K562 treated with DMSO at 1 percent for 48 hours (cell line): Measurements from ENCODE around the gene RPP25L. TPM values are rescaled to one million over a fixed set of nuclear protein-coding genes. Genes with fewer than 3 reads are reported as not detected.

Experiments used
- total RNA-seq: library from RNA; unstranded; fragments of 300-600 nt; gene quantifications from 2 replicates; pipeline ENCODE4 v1.2.3, GENCODE V29; 2022; ENCODE audit warnings: low replicate concordance; ENCODE audit errors: extremely low read depth

The RPP25L gene
- total RNA-seq = not detected in 2 replicates

GRCh38 chr9:34611811-34612787 lies at the start of gene RPP25L:
RPP25L (minus strand) TSS chr9:34612097; CDS start chr9:34611296, 801 bp downstream.

DNA sequence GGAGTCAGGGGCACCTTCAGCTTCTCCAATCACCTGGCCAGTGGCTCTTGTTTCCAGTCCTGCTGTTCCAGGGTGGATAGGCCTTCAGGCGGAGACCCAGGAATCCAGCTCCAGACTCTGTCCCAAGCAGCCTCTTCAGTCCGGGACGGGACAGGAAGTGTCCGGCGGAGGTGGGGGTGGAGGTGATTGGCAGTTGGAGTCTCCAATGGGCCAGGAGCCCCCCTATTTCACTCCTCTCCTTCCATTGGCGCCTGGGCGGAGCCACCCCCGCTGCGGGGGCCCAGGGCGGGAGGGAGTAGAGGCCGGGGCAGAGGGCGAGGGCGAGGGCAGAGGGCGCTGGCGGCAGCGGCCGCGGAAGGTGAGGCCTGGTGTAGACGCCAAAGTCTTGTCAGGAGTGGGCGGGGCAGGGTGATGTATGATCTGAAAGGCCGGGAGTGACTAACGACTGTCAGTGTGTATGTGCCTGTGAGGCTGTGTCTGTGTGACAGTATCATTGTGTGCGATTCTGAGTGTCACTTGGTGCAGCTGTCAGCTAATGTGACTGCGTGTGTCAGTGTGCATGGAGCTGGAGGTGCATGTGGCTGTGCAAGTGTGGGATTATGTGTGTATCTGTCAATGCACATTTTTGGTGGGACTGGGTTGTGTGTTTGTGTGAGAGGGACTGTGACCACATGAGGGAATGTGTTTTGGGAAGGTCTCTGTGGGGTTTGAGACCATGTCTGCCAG lies 40.1 kb upstream of the RPP25L start, which contains the start of gene IL11RA:
Gene IL11RA (plus strand): TSS at position 310 of the 726 bp plus-strand sequence. CDS start 3,033 bp downstream, outside the sequence.

DNA sequence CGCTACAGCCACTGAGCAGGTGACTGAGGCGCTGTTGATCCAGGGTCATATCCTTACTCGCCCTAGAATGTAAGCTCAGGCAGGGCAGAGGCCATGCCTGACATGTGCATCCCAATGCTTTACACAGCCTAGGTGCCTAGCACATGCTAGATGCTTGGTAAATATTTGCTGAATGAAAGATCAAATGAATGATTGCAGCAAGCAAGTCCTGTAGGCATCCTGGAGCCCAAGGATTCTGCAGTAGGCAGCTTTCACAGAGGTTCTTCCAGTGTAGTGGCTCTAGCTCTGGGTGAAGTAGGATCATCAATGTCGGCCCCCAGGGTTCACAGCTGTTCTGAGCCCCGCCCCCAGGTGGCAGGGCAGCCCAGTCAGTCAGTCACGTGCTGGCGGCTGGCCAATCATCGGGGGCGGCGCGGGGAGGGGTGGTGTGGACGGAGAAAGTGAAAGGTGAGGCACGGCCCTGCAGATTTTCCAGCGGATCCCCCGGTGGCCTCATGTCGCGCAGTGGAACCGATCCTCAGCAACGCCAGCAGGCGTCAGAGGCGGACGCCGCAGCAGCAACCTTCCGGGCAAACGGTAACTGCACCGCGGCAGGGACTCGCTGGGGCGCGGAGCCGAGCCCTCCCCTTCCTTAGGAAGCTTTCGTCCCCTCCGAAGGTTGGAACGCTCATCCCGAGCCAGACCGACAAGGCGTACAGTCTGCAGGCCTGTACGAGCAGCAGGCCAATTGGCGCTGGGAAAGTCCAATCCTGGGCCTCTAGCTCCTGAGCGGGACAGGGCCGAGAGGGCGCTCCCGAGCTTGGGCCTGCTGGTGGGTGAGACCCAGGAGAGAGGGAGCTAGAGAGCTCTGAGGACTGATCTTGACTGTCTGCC lies 34.5 kb upstream of the RPP25L start, which contains the start of gene GALT:
Gene GALT (plus strand): TSS at position 465 of the 873 bp plus-strand sequence. CDS start 30 bp downstream, at position 495.

GRCh38 chr9:34637356-34638137 lies 25.6 kb upstream of the RPP25L start, which contains the start of gene SIGMAR1:
SIGMAR1 (minus strand) TSS chr9:34637787; CDS start chr9:34637697, 90 bp downstream.

DNA sequence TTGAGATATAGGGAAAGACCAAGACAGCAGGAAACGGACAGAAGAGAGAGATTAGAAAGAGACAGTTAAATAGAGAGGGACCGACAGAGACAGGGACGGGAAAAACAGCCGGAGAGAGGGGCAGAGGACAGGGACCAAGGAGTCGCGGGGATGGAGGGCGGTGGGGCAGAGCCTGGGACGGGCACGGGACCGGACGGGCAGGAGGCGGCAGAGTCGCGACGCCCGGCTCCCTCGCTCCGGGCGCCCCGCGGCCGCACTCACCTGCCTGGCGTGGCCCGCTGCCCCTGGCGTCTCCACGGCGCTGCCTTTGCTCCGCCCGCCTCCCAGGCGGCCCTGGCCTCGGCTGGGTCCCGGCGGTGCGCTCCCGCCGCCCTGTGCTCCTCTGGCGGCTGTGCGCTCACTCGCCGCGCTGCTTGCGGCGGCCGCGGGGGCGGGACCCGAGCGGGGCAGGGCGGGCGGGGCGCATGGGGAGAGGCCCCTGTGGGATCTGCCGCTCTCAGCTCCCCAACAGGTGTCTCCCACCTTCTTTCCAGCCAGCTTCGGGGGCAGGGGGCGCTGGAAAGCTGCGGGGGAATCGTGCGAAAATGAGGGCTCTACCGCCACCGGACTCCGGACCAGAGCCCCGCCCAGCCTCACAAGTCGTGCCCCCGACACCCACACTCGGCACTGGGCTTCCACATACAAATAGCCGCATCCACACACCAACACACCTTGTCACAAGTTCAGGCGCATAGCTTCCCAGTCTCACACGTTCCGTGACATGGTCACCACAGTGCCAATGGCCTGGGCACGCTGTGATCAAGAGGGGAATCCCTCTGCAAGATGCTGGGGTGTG lies 17.0 kb upstream of the RPP25L start, which contains the start of gene ARID3C:
Gene ARID3C (minus strand): TSS at position 411 of the 835 bp plus-strand sequence. CDS start 1,052 bp downstream, outside the sequence.

GRCh38 chr9:34620061-34620994 lies 8.4 kb upstream of the RPP25L start, which contains the start of gene DCTN3:
DCTN3 (minus strand) TSS chr9:34620495; CDS start chr9:34620464, 31 bp downstream.

DNA sequence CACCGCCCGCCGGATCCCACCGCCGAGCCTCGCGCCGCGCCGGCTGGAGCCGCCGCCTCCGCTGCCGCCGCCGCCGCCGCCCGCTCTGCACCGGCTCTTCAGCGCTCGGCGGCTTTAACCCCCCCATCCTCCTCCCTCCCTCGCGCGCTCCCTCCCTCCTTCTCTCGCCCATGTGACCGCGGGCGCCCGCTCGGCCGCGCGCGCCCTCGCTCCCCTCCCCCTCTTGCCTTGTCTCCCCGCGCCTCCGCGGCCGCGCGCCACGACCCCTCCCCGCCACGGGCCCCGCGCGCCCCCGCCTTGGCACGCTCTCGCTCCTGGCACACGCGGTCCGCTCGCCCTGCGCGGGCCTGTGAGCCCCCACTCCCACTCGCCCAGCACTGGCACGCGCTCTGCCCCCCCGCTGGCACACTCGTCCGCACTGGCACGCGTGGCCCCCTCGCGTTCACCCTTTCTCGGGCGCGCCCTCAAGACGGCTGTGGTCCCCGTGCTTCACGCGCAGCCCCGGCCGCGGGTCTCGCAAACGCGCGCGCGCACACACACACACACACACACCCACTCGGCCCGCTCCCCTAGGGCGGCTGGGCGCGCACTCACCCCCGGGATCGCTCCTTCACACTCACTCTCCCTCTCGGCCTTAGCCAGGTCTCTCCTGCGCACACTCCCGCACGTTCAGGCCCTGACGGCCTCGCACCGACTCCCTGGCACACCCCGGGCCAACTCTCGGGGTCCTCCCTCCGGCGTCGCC lies 22.1 kb downstream of the RPP25L start, which contains the start of gene CNTFR:
Gene CNTFR (minus strand): TSS at position 89 of the 745 bp plus-strand sequence. CDS start 20,743 bp downstream, outside the sequence.

Other genes with a start within 250 kb of the RPP25L start
- not detected in 2 replicates for gene MYORG, start 235.2 kb downstream of the RPP25L start, total RNA-seq
- not detected in 2 replicates for gene FAM219A, start 153.5 kb downstream of the RPP25L start, total RNA-seq
- gene DNAI1, start 153.3 kb downstream of the RPP25L start, total RNA-seq = not detected in 2 replicates
- gene ENHO, start 89.1 kb downstream of the RPP25L start, total RNA-seq = not detected in 2 replicates
- gene CNTFR, start 22.4 kb downstream of the RPP25L start, total RNA-seq = not detected in 2 replicates
- gene DCTN3, start 8.4 kb upstream of the RPP25L start, total RNA-seq = 727 TPM in 1 of 2 replicates, not detected in the other
- not detected in 2 replicates for gene ARID3C, start 17.0 kb upstream of the RPP25L start, total RNA-seq
- not detected in 2 replicates for gene SIGMAR1, start 25.7 kb upstream of the RPP25L start, total RNA-seq
- not detected in 2 replicates for gene GALT, start 34.6 kb upstream of the RPP25L start, total RNA-seq
- not detected in 2 replicates for gene IL11RA, start 40.1 kb upstream of the RPP25L start, total RNA-seq
- not detected in 2 replicates for gene CCL27, start 50.6 kb upstream of the RPP25L start, total RNA-seq
- not detected in 2 replicates for gene CCL19, start 79.2 kb upstream of the RPP25L start, total RNA-seq
- gene CCL21, start 98.0 kb upstream of the RPP25L start, total RNA-seq = not detected in 2 replicates